ENCODE data around the gene NUDT16L1. TPM values are rescaled to one million over a fixed set of nuclear protein-coding genes. Genes with fewer than 3 reads are reported as not detected.

The NUDT16L1 gene
- total RNA-seq, 1 donor from 2014 or later = 36.7 TPM

- H3K9me3 Mint-ChIP-seq = no peaks in the 10 kb centered on the region
- peaks cover 5% of the 10 kb centered on the region for H3K4me1 Mint-ChIP-seq (ENCODE audit: unreplicated experiment)
- DNase-seq (ENCODE audit: extremely low spot score, unreplicated experiment) = no peak
- H3K27ac Mint-ChIP-seq = peak overlapping the region; percentile 23
- no peak for TF ChIP-seq CTCF (conservative IDR thresholded peaks at IDR 0.05)
- no peaks in the 10 kb centered on the region for H3K36me3 Mint-ChIP-seq
- no peaks in the 10 kb centered on the region for H3K27me3 Mint-ChIP-seq
- no peak overlapping the region for H3K4me3 Mint-ChIP-seq
These were observed 13.3 kb upstream of the NUDT16L1 start for GRCh38 chr16:4679850-4680636.

GRCh38 chr16:4680673-4681470 lies 12.5 kb upstream of the NUDT16L1 start:
- H3K36me3 Mint-ChIP-seq = no peaks in the 10 kb centered on the region
- no peak for DNase-seq (ENCODE audit: extremely low spot score, unreplicated experiment)
- peaks cover 5% of the 10 kb centered on the region for H3K4me1 Mint-ChIP-seq (ENCODE audit: unreplicated experiment)
- no peaks in the 10 kb centered on the region for H3K27me3 Mint-ChIP-seq
- H3K27ac Mint-ChIP-seq = no peak overlapping the region
- TF ChIP-seq CTCF (conservative IDR thresholded peaks at IDR 0.05) = no peak
- no peak overlapping the region for H3K4me3 Mint-ChIP-seq
- H3K9me3 Mint-ChIP-seq = no peaks in the 10 kb centered on the region

DNA sequence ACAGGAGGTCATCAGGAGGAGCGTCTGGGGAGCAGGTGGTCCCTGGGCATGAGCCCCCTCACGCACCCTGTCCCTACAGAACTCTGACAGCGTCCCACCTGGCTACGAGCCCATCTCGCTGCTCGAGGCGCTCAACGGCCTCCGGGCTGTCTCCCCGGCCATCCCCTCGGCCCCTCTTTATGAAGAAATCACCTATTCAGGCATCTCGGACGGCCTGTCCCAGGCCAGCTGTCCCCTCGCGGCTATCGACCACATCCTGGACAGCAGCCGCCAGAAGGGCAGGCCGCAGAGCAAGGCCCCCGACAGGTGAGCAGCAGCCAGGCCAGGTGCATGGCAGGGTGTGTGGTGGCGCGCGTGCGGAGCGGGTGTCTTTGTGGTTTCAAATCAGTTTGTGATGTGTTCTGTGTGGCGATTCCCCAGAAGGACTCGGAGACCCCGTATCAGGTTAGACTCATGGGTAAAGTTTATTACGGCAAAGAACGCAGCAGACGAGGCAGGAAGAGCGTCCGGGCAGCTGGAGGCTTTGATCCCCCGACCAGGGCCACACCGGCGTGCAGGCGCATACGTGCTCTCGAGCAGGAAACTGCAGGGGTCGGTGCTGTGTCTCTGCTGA lies 11.8 kb upstream of the NUDT16L1 start:
- no peak for DNase-seq (ENCODE audit: extremely low spot score, unreplicated experiment)
- Mint-ChIP-seq H3K36me3 (no peaks in the 10 kb centered on the region), H3K9me3 (no peaks in the 10 kb centered on the region), H3K27ac (no peak overlapping the region), H3K4me3 (no peak overlapping the region), H3K4me1 (ENCODE audit: unreplicated experiment) (peaks cover 5% of the 10 kb centered on the region), H3K27me3 (no peaks in the 10 kb centered on the region)
- no peak for TF ChIP-seq CTCF (conservative IDR thresholded peaks at IDR 0.05)

DNA sequence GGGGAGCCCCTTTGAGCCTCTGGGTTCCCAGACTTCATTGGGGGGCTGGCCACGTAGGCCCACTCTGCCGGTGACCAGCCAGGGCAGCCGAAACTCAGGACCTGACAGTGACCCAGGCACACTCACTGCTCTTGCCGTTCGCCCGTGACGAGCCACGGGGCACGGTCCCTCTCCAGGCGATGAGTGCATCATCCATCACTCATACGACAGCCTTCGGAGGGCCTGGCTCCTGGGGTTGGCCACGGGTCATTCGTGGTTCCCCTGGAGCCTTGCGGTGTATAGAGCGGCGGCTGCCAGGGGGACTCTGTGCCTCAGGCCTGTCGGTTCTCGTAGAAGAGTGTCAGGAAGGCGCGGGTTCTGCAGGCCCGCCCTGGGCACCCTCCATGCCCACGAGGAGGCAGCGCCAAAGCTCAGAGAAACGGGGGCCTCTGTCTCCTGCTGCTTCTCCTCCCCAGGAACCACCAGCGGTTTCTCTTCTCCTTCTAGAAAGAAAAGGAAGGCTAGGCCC lies 11.2 kb upstream of the NUDT16L1 start:
- H3K4me1 Mint-ChIP-seq (ENCODE audit: unreplicated experiment) = peaks cover 5% of the 10 kb centered on the region

More for the DNA sequence above, 11.2 kb upstream of the NUDT16L1 start:
- no peaks in the 10 kb centered on the region for H3K9me3 Mint-ChIP-seq
- H3K27ac Mint-ChIP-seq = no peak overlapping the region
- no peaks in the 10 kb centered on the region for H3K27me3 Mint-ChIP-seq
- H3K4me3 Mint-ChIP-seq = no peak overlapping the region
- H3K36me3 Mint-ChIP-seq = no peaks in the 10 kb centered on the region
- TF ChIP-seq CTCF (conservative IDR thresholded peaks at IDR 0.05) = no peak
- no peak for DNase-seq (ENCODE audit: extremely low spot score, unreplicated experiment)

Data from type B pancreatic cell (in vitro differentiated cells).